PC-9 (cell line): ENCODE measurements around the gene LRRTM2.

Source experiments
- CTCF ChIP-seq: fragments of 200-600 bp; sonication (generic); conservative IDR thresholded peaks from 2 replicates; pipeline ENCODE4 v1.6.1; 2017; ENCODE audit warnings: mixed run types, antibody characterized with exemption, mild to moderate bottlenecking, moderate library complexity
- EZH2 ChIP-seq: fragments of 200-600 bp; sonication (generic); IDR thresholded peaks from 2 replicates; pipeline ENCODE4 v1.8.0; 2017; ENCODE audit warnings: antibody characterized with exemption, low read depth

- TF ChIP-seq CTCF: no peak
- no peak for TF ChIP-seq EZH2
Observed at GRCh38 chr5:138875946-138876345, 811 bp upstream of the LRRTM2 start.
